HG03280 (cell line): ENCODE measurements around the gene ROR2.
"Not testable (repeated sequence)": the region's sequence is repeated elsewhere in the genome, so short reads cannot be mapped to it uniquely, and the experiment has no call there.

Experiments used
- ATAC-seq: cut with Tn5 transposase; IDR thresholded peaks from one replicate; pipeline ENCODE4 v1.9.1; 2021; ENCODE audit warnings: mild to moderate bottlenecking, moderate library complexity; ENCODE audit not compliant: unreplicated experiment

The ROR2 gene

DNA sequence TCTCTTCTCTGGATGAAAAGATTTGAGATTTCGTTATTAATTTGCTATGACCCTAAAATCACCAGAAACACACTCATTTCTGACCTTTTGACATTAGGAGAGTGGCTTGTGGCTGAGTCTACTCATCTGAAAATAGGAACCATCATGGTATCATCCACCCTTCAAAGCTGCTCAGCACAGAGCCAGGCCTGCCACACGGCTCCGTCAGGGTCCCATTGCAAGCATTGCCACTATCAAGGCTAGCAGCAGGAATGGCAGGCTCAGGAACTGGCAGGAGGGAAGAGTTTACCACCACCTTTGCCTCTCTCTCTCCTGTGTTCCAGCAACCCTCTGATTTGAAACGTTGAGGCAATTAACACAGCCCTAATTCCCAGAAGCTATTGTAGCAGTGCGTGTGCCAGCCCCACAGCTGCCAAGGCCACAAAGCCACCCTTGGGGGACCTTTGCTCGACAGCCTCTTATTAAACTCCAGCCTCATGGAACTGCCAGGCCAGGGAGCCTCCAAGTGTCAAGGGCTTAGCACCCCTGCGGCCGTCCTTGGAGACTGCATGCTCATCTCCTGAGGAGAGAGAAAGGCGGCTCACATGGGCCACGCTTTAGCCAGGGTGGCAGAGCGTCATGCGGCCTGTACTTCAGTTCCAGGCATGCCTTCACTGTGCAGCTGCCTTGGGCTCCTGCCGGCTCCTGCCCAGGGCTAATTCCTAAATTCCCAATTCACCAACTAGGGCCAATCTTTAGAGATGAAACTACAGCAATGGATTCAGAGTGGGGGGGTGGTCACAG, 145.9 kb downstream of the ROR2 start:
- ATAC-seq, result no peak

DNA sequence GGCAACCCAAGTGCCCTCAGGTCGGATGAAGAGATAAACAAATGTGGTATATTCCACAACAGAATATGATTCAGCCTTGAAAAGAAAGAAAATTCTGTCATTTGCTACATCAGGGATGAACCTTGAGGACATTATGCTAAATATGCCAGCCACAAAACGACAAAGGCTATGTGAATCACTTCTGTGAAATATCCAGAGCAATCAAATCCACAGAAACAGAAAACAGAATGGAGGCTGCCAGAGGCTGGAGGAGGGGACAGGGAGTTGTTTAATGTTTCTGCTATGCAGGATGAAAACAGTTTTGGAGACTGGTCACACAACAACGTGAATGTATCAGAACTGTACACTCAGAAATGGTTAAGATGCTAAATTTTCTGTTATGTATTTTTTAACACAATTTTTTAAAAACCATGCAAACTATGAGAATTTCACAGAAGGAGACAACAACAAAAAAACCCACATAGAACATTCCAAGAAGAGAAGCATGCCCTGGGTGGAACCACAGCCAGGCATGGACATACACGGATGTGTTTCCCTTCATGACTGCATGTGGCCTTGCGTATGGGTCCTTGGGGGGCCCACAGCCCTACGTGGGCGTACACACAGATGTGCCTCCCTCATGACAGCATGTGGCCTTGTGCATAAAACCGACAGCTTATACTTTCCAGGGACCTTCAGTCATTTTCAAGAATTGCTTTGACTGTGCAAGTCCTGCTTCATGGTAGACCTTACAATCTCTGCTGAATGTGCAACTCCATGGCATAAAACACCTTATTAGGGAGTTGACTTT, 146.7 kb downstream of the ROR2 start:
- no peak for ATAC-seq

DNA sequence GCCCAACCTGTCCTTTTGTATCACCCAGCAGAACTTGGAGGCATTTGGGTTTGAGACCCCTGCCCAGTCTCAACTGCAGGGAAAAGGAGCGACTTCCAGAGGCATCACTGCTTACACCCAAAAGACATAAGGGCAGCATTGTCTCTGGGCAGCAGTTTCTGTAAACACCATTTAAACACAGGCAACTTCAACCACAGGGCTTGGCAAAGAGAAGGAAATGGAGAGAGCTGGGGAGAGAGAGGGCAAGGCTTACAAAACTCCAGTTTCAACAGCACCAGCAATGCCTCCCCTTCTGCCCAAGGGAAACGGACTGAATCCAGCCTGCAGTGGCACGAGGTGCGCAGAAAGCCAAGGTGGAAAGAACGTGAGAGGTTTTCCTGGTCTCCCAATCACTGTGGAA, 147.6 kb downstream of the ROR2 start:
- ATAC-seq, result no peak

- ATAC-seq, result no peak
Observed at GRCh38 chr9:91800473-91801030, 149.5 kb downstream of the ROR2 start.

DNA sequence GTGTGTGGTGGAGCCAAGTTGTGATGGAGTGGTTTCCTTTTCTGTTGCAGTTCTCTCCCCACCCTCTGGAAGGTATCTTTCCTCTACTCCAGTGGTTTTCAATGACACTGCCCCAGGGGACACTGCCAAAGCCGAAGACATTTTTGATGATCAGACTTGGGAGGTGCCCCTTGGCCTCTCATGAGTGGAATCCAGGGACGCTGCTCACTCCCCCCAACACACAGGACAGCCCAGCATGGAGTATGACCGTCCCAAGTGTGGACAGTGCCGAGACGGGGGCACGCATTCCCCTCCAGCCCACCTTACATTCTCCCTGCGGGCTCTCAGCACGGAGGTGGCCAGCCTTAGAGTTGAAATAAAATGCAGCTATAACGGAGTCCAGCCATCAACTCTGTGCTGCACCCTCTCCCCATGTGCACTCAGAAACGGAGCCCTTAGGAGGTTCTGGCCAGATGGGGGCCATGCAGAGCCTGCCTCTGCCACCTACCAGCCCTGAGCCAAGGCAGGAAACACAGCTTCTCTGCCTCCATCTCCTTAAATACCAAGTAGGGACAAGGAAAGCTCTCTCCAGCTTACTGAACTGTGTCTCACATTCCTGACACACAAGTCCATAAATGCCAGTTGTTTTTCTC, 150.8 kb downstream of the ROR2 start:
- no peak for ATAC-seq

DNA sequence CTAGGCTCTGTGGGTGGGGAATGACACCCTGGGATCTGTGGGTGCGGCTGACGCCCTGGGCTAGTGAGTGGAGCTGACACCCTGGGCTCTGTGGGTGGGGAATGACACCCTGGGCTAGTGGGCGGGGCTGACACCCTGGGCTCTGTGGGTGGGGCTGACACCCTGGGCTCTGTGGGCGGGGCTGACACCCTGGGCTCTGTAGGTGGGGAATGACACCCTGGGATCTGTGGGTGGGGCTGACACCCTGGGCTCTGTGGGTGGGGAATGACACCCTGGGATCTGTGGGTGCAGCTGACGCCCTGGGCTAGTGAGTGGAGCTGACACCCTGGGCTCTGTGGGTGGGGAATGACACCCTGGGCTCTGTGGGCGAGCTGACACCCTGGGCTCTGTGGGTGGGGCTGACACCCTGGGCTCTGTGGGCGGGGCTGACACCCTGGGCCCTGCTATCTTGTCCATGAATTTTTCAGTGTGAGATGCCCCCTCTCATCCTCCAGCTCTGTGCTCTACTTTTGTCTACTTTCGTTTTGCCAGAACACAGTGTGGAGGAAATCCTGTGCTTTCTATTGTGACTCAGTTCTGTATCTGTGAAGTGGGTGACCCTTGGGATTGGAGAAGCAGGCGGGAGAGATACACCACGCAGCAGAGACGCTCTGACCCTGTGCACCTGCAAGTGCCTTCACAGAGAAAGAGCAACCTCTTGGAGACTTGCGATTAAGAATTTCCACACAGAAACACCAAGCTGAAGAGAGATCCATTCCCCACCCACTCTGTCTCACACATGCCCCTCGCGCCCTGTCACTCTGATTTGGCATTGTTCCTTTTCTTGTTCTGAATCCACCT, 151.5 kb downstream of the ROR2 start:
- not testable (repeated sequence) for ATAC-seq

DNA sequence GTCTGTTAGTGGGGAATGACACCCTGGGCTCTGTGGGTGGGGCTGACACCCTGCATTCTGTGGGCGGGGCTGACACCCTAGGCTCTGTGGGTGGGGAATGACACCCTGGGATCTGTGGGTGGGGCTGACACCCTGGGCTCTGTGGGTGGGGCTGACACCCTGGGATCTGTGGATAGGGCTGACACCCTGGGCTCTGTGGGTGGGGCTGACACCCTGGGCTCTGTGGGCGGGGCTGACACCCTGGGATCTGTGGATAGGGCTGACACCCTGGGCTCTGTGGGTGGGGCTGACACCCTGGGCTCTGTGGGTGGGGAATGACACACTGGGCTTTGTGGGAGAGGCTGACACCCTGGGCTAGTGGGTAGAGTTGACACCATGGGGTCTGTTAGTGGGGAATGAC, 152.5 kb downstream of the ROR2 start:
- ATAC-seq, result not testable (repeated sequence)

GRCh38 chr9:91796516-91796915, 153.5 kb downstream of the ROR2 start:
- not testable (repeated sequence) for ATAC-seq

GRCh38 chr9:91795598-91796241, 154.3 kb downstream of the ROR2 start:
- no peak for ATAC-seq

GRCh38 chr9:91793371-91793770, 156.7 kb downstream of the ROR2 start:
- ATAC-seq, result not testable (repeated sequence)

GRCh38 chr9:91790917-91791316, 159.1 kb downstream of the ROR2 start:
- ATAC-seq, result no peak

GRCh38 chr9:91789941-91790340, 160.1 kb downstream of the ROR2 start:
- ATAC-seq, result no peak

GRCh38 chr9:91787931-91788330, 162.1 kb downstream of the ROR2 start:
- no peak for ATAC-seq

- ATAC-seq, result no peak
Observed at GRCh38 chr9:91786132-91786896, 163.7 kb downstream of the ROR2 start.

GRCh38 chr9:91785447-91785842, 164.6 kb downstream of the ROR2 start:
- no peak for ATAC-seq

DNA sequence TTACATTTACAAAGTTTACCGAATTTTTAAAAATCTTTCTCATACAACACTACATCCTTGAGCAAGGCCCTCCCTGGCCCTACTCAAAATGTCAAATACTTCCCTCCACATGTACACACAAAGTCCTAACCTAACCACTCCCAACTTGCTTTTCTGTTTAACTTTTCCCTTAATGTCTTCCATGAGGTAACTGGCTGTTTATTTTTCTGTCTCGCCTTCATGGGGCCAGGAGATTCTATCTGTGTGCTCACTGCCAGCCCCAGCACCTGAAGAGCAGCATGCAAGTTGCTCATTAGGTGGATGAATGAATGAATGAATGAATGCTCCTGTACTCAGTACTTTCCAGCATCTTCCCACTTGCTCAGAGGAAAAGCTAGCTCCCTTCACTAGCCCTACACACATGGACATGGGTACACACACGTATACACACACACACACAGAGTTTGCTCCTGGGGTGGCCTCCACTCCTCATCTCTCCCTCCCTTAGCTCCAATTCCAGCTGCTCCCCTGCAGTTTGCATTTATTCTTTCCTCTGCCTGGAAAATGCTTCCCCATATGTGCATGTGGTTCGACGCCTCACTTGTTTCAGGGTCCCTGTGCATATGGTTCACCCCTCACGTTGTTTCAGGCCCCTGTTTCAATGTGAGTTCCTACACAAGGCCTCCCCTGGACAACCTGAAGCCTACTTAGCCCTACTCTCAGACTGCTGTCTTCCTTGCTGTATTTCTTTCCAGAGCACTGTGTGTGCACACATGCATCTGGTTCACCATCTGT, 165.2 kb downstream of the ROR2 start:
- ATAC-seq, result no peak

DNA sequence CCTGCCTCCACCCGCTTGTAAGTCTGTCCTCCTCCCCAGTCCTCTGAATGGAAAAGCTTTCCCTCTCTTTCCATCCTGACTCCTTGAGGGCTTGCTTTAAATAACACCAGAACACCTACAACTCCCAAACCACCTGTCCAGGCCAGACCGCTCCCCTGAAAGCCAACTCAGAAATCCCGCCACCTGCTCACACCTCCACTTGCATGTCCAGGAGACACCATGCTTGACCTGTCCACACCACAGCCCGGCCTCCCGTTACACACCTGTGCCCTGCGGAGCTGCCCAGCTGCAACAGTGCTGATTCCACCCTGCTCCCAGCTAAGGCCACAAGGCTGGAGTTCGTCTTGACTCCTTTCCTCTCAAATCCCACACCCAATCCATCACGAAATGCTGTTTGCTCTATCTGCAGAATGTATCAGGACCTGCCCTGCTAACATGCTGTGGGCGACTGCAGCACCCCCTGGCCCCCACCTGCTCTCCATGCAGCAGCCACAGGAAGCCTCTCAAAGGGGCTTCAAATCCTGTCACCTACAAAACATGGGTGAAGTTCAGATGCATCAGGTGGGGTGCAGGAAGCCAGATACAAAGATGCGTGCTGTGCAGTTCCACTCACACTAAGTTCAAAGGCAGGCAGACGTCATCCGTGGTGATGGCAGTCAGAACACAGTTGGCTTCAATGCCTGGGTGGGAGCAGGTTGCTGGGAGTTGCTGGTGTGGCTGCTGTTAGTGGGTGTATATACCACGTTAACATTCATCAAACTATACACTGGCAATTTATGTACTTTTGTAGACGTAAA, 166.0 kb downstream of the ROR2 start:
- no peak for ATAC-seq

DNA sequence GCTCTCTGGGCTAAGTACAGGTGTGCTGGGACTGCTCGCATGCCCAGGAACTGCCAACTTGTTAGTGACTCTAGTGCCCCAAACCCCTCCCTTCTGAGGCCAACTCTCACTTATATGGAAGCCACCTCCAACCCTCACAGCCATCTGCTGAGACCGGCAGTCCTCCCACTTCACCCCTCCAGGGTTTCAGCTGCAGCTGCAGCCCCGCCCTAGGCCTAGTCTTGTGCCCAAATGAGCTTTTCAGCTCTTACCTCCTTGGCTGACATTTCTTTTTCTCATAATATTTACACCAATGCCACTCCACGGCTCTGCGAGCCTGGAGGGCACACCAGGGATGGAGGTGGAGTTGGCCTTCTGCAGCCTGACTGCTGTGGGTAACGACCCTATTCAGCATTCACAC, 166.6 kb downstream of the ROR2 start:
- ATAC-seq, result no peak
